HG03571 (cell line): ENCODE data around the gene PDSS1.

Source experiments
- ATAC-seq: cut with Tn5 transposase; IDR thresholded peaks from one replicate; pipeline ENCODE4 v1.9.1; 2021; ENCODE audit not compliant: unreplicated experiment

PDSS1 gene

GRCh38 chr10:26792758-26793495 lies 95.4 kb downstream of the PDSS1 start:
- no peak for ATAC-seq
